HCT116 (cell line): ENCODE data around the gene ESPNL. TPM values are rescaled to one million over a fixed set of nuclear protein-coding genes. Genes with fewer than 3 reads are reported as not detected.

ENCODE experiments used
- ATAC-seq: fragments of 200-7000 bp; cut with Tn5 transposase; 2 replicates; pipeline ENCODE4 v1.9.1; 2020; ENCODE audit warnings: mild to moderate bottlenecking, moderate library complexity
- BruUV-seq: library from RNA; stranded (reverse); fragments of 400-500 nt; replicated peaks from 2 replicates; lab custom pipeline; 2021; lab: Mats Ljungman, UMichigan
- CTCF ChIA-PET: fragments of 300-600 bp; sonication (Branson Sonifier 250); formaldehyde crosslinking; loops from one replicate; lab custom pipeline; 2021; ENCODE audit warnings: antibody characterized with exemption; lab: Charles Lee
- POLR2A ChIA-PET: fragments of 300-600, 350-600 bp; sonication (Branson Sonifier 250); formaldehyde crosslinking; loops from one replicate; lab custom pipeline; 2021; ENCODE audit warnings: antibody characterized with exemption; lab: Charles Lee
- RAD21 ChIA-PET, 2 experiments: fragments of 300-600 bp; sonication (Branson Sonifier 250); formaldehyde crosslinking; loops; one replicate each; lab custom pipeline; 2023; ENCODE audit warnings: low total read pairs in 2 of 2; ENCODE audit not compliant: uncharacterized antibody in 2 of 2, unreplicated experiment in 2 of 2, low non-redundant PET in 1 of 2; lab: Charles Lee
- DNase-seq: peaks from one replicate; pipeline ENCODE4 v3.0.0-alpha.2; 2010; ENCODE audit warnings: low read depth, low spot score
- H2AFZ ChIP-seq: fragments of 200-600 bp; shearing (Covaris generic), sonication (generic); 2 replicates; pipeline ENCODE4 v1.6.1; 2017; ENCODE audit warnings: low read depth, mixed run types, mixed read lengths, antibody characterized with exemption, low read length; ENCODE audit not compliant: poor library complexity, severe bottlenecking
- H3K27ac ChIP-seq: 2 replicates; pipeline ENCODE4 v1.5.1; 2012; ENCODE audit warnings: low read depth, low read length
- H3K27me3 ChIP-seq: fragments of 200-600 bp; sonication (generic); 2 replicates; pipeline ENCODE4 v1.6.1; 2016; ENCODE audit warnings: mixed run types, low read length, mixed read lengths; ENCODE audit not compliant: insufficient read depth
- H3K36me3 ChIP-seq, 2 experiments: fragments of 200-500 bp in 1 of 2; fragments of 200-600 bp in 1 of 2; sonication (Bioruptor generic) in 1 of 2; sonication (generic) in 1 of 2; 2 replicates each; pipeline versions ENCODE4 v1.5.1 to v1.6.1; 2014 to 2016; ENCODE audit warnings: low read length in 2 of 2, inconsistent platforms in 1 of 2, mixed read lengths in 1 of 2, mixed run types in 1 of 2; ENCODE audit not compliant: insufficient read depth in 2 of 2, control insufficient read depth in 1 of 2
- H3K4me1 ChIP-seq, 2 experiments: fragments of 200-600 bp in 1 of 2; sonication (generic) in 1 of 2; 2 replicates each; pipeline versions ENCODE4 v1.5.1 to v1.6.1; 2012 to 2017; ENCODE audit warnings: low read length in 2 of 2, inconsistent platforms in 1 of 2, mild to moderate bottlenecking in 1 of 2, mixed read lengths in 1 of 2, mixed run types in 1 of 2, moderate library complexity in 1 of 2; ENCODE audit not compliant: insufficient read depth in 2 of 2, control insufficient read depth in 1 of 2
- H3K4me2 ChIP-seq: fragments of 200-600 bp; sonication (generic); 2 replicates; pipeline ENCODE4 v1.6.1; 2017; ENCODE audit warnings: mixed run types, low read length, mixed read lengths
- H3K4me3 ChIP-seq, 2 experiments: fragments of 200-600 bp in 1 of 2; sonication (generic) in 1 of 2; replicated peaks in 1 of 2; 2 replicates each; pipeline ENCODE4 v1.5.1; 2011 to 2016; ENCODE audit warnings: low read length in 2 of 2, control low read depth in 1 of 2, low read depth in 1 of 2, mild to moderate bottlenecking in 1 of 2, mixed read lengths in 1 of 2, mixed run types in 1 of 2
- H3K79me2 ChIP-seq: fragments of 200-600 bp; sonication (generic); 2 replicates; pipeline ENCODE4 v1.6.1; 2017; ENCODE audit warnings: mild to moderate bottlenecking, mixed run types, low read length, moderate library complexity, mixed read lengths; ENCODE audit not compliant: insufficient read depth
- H3K9ac ChIP-seq: fragments of 200-600 bp; sonication (generic); 2 replicates; pipeline ENCODE4 v1.6.1; 2016; ENCODE audit warnings: low read length, mixed read lengths
- H3K9me2 ChIP-seq: fragments of 200-600 bp; sonication (generic), shearing (Covaris generic); 2 replicates; pipeline ENCODE4 v1.6.1; 2017; ENCODE audit warnings: mixed run types, mild to moderate bottlenecking, moderate library complexity; ENCODE audit not compliant: insufficient read depth
- H3K9me3 ChIP-seq, 2 experiments: fragments of 200-500 bp in 1 of 2; fragments of 200-600 bp in 1 of 2; sonication (Bioruptor generic) in 1 of 2; sonication (generic) in 1 of 2; 2 replicates each; pipeline ENCODE4 v1.6.1; 2014 to 2017; ENCODE audit warnings: low read length in 2 of 2, mixed read lengths in 2 of 2, inconsistent platforms in 1 of 2, low read depth in 1 of 2, mild to moderate bottlenecking in 1 of 2, mixed run types in 1 of 2, moderate library complexity in 1 of 2; ENCODE audit not compliant: control insufficient read depth in 1 of 2, insufficient read depth in 1 of 2
- H4K20me1 ChIP-seq: fragments of 200-600 bp; sonication (generic), shearing (Covaris generic); 2 replicates; pipeline ENCODE4 v1.6.1; 2017; ENCODE audit warnings: mixed run types, mild to moderate bottlenecking, moderate library complexity; ENCODE audit not compliant: insufficient read depth
- CEBPB ChIP-seq: IDR thresholded peaks from 2 replicates; pipeline ENCODE4 v1.6.1; 2012; ENCODE audit warnings: low read depth
- FOSL1 ChIP-seq: IDR thresholded peaks from 2 replicates; pipeline ENCODE4 v1.6.1; 2012; ENCODE audit warnings: low read depth
- POLR2AphosphoS5 ChIP-seq: IDR thresholded peaks from 2 replicates; pipeline ENCODE4 v1.6.1; 2011; ENCODE audit warnings: mild to moderate bottlenecking, low read depth, low read length, moderate library complexity
- RAD21 ChIP-seq: IDR thresholded peaks from 2 replicates; pipeline ENCODE4 v1.6.1; 2012; ENCODE audit warnings: low read depth, mild to moderate bottlenecking
- intact Hi-C: fragments of 100-400 bp; cut with micrococcal nuclease; formaldehyde crosslinking; loops from 2 replicates; pipeline ENCODE4 v1.10.0; 2022
- total RNA-seq: library from RNA; stranded (reverse); gene quantifications from one replicate; pipeline ENCODE4 v1.2.1, GENCODE V29; 2021; ENCODE audit not compliant: unreplicated experiment
- TF ChIP-seq, protein P1 (sequence below): IDR thresholded peaks from 2 replicates; pipeline ENCODE4 v1.6.1; 2011; ENCODE audit warnings: mild to moderate bottlenecking, low read length, moderate library complexity; ENCODE audit not compliant: insufficient replicate concordance; ENCODE audit errors: extremely low read depth

ESPNL gene
- total RNA-seq, 1 experiment from 2014 or later = 0.22 TPM

- ATAC-seq (peak; percentile 7; the same call in 1 of the 2 replicates), DNase-seq (no peak)
- ChIA-PET CTCF (no interaction called here), RAD21 (no interaction called here), POLR2A (no interaction called here)
- H2AFZ ChIP-seq = no peak overlapping the region
- 0 out of 4 replicates have a peak, but pooled peaks cover 0 to 2% of the 10 kb centered on the region in 2 experiments for H3K4me1 ChIP-seq
- no peak overlapping the region for H3K27ac ChIP-seq
- H3K9me3 ChIP-seq = no peaks in the 10 kb centered on the region
- intact Hi-C loops = no loop called here
- no peaks in the 10 kb centered on the region for H3K79me2 ChIP-seq
- H4K20me1 ChIP-seq = 0 out of 2 replicates have a peak, but pooled peaks cover 4% of the 10 kb centered on the region
- TSS peak; percentile 60 for BruUV-seq
- no peaks in the 10 kb centered on the region for H3K9me2 ChIP-seq
- H3K4me3 ChIP-seq = no peak overlapping the region
- H3K4me2 ChIP-seq = no peak overlapping the region
- H3K9ac ChIP-seq = no peak overlapping the region
- TF ChIP-seq CEBPB (no peak), POLR2AphosphoS5 (0 out of 2 replicates have a peak, but pooled peaks have one; percentile 22)
- H3K36me3 ChIP-seq = peaks cover 7 to 21% of the 10 kb centered on the region in 2 experiments; a peak in 3 of 4 replicates
- no peaks in the 10 kb centered on the region for H3K27me3 ChIP-seq
These were observed 69.0 kb downstream of the ESPNL start for GRCh38 chr2:238169048-238169707.

DNA sequence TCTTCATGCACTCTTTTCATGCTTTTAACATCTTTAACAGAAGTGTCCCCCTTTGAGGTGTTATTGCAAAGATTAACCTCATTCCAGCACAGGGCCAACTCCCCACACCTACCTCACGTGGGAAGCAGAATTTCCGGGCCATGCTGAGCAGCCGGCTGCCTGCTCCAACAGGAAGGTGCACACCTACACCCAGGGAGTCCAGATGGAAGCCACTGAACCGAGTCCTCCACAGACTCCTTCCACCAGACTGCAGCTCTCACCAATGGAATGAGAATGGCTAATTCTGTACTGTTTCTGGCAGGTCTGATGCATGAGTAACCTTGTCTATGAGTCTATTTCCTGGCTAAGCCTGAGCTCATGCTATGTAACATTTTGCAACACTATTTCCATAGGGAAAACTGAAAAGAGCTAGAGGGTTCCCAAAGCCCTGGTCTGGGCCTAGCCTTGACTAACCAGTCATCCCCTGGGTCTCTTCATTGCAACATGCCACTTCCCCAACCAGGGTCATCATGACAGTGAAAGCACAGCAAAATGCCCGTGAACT is 69.6 kb downstream of the ESPNL start:
- no peak overlapping the region for H3K4me3 ChIP-seq
- no peak overlapping the region for H3K9ac ChIP-seq
- CTCF ChIA-PET = no interaction called here
- intact Hi-C loops = no loop called here
- H2AFZ ChIP-seq = no peak overlapping the region
- DNase-seq = no peak
- H3K4me2 ChIP-seq = no peak overlapping the region
- RAD21 ChIA-PET = no interaction called here
- H3K36me3 ChIP-seq = peaks cover 7 to 26% of the 10 kb centered on the region in 2 experiments; a peak in 3 of 4 replicates
- POLR2A ChIA-PET = no interaction called here
- H3K27ac ChIP-seq = peak overlapping the region; percentile 24; the same call in 1 of the 2 replicates
- 0 out of 2 replicates have a peak, but pooled peaks cover 9% of the 10 kb centered on the region for H4K20me1 ChIP-seq
- no peak for ATAC-seq
- no peaks in the 10 kb centered on the region for H3K9me3 ChIP-seq
- no peaks in the 10 kb centered on the region for H3K79me2 ChIP-seq
- TF ChIP-seq, protein P1, sequence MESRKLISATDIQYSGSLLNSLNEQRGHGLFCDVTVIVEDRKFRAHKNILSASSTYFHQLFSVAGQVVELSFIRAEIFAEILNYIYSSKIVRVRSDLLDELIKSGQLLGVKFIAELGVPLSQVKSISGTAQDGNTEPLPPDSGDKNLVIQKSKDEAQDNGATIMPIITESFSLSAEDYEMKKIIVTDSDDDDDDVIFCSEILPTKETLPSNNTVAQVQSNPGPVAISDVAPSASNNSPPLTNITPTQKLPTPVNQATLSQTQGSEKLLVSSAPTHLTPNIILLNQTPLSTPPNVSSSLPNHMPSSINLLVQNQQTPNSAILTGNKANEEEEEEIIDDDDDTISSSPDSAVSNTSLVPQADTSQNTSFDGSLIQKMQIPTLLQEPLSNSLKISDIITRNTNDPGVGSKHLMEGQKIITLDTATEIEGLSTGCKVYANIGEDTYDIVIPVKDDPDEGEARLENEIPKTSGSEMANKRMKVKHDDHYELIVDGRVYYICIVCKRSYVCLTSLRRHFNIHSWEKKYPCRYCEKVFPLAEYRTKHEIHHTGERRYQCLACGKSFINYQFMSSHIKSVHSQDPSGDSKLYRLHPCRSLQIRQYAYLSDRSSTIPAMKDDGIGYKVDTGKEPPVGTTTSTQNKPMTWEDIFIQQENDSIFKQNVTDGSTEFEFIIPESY = no peak
- peak; percentile 58 for TF ChIP-seq CEBPB
- peak; percentile 27; the same call in 1 of the 2 replicates for TF ChIP-seq FOSL1
- TF ChIP-seq RAD21 = no peak
- no peaks in the 10 kb centered on the region for H3K27me3 ChIP-seq
- H3K4me1 ChIP-seq = 0 out of 4 replicates have a peak, but pooled peaks cover 0 to 2% of the 10 kb centered on the region in 2 experiments
- H3K9me2 ChIP-seq = no peaks in the 10 kb centered on the region
- BruUV-seq = no TSS peak
